ENCODE data around the gene SYT6. TPM values are rescaled to one million over a fixed set of nuclear protein-coding genes. Genes with fewer than 3 reads are reported as not detected.
A peak's percentile ranks its signal among the peaks of the same experiment; 100 is the strongest.

Gene SYT6
- polyA plus RNA-seq, 4 donors, result 0.04 to 0.54 (median 0.18) TPM; not detected in 1

GRCh38 chr1:114181356-114181755 is 27.7 kb upstream of the SYT6 start:
- Histone ChIP-seq H3K4me3 (ENCODE audit: low read depth in 1 of 3, low read length in 3 of 3) (no peak overlapping the region), H3K4me1 (ENCODE audit: control insufficient read depth in 3 of 3, insufficient read depth in 2 of 3, low read depth in 1 of 3, low read length in 2 of 3) (no peaks in the 10 kb centered on the region), H3K27me3 (ENCODE audit: control insufficient read depth in 3 of 3, insufficient read depth in 3 of 3, low read length in 3 of 3) (no peaks in the 10 kb centered on the region), H3K9me3 (ENCODE audit: control insufficient read depth in 2 of 2, insufficient read depth in 1 of 2, low read depth in 1 of 2, low read length in 1 of 2) (no peaks in the 10 kb centered on the region), H3K27ac (ENCODE audit: low read depth in 1 of 3, low read length in 2 of 3) (no peak overlapping the region), H3K36me3 (ENCODE audit: control insufficient read depth in 3 of 3, insufficient read depth in 2 of 3, low read depth in 1 of 3, low read length in 3 of 3) (no peaks in the 10 kb centered on the region)
- no peak for DNase-seq
- 88 to 91% (median 89%) methylated on average over 4 of the region's 4 CpGs for WGBS, 3 donors
- FAIRE-seq, result no peak

GRCh38 chr1:114180742-114181141 is 27.1 kb upstream of the SYT6 start:
- 54 to 80% (median 60%) methylated on average over 5 of the region's 5 CpGs for WGBS, 3 donors
- Histone ChIP-seq H3K36me3 (ENCODE audit: control insufficient read depth in 3 of 3, insufficient read depth in 2 of 3, low read depth in 1 of 3, low read length in 3 of 3) (no peaks in the 10 kb centered on the region), H3K4me3 (ENCODE audit: low read depth in 1 of 3, low read length in 3 of 3) (no peak overlapping the region), H3K9me3 (ENCODE audit: control insufficient read depth in 2 of 2, insufficient read depth in 1 of 2, low read depth in 1 of 2, low read length in 1 of 2) (no peaks in the 10 kb centered on the region), H3K4me1 (ENCODE audit: control insufficient read depth in 3 of 3, insufficient read depth in 2 of 3, low read depth in 1 of 3, low read length in 2 of 3) (no peaks in the 10 kb centered on the region), H3K27ac (ENCODE audit: low read depth in 1 of 3, low read length in 2 of 3) (no peak overlapping the region), H3K27me3 (ENCODE audit: control insufficient read depth in 3 of 3, insufficient read depth in 3 of 3, low read length in 3 of 3) (no peaks in the 10 kb centered on the region)
- FAIRE-seq, result no peak
- DNase-seq, result peak in 1 of 2 donors; percentile 10

- FAIRE-seq (no peak), DNase-seq (no peak)
- 48 to 70% (median 59%) methylated on average over 2 of the region's 2 CpGs for WGBS, 3 donors
- Histone ChIP-seq H3K4me3 (ENCODE audit: low read depth in 1 of 3, low read length in 3 of 3) (no peak overlapping the region), H3K4me1 (ENCODE audit: control insufficient read depth in 3 of 3, insufficient read depth in 2 of 3, low read depth in 1 of 3, low read length in 2 of 3) (no peaks in the 10 kb centered on the region), H3K9me3 (ENCODE audit: control insufficient read depth in 2 of 2, insufficient read depth in 1 of 2, low read depth in 1 of 2, low read length in 1 of 2) (no peaks in the 10 kb centered on the region), H3K36me3 (ENCODE audit: control insufficient read depth in 3 of 3, insufficient read depth in 2 of 3, low read depth in 1 of 3, low read length in 3 of 3) (no peaks in the 10 kb centered on the region), H3K27ac (ENCODE audit: low read depth in 1 of 3, low read length in 2 of 3) (no peak overlapping the region), H3K27me3 (ENCODE audit: control insufficient read depth in 3 of 3, insufficient read depth in 3 of 3, low read length in 3 of 3) (no peaks in the 10 kb centered on the region)
These were observed 25.3 kb upstream of the SYT6 start for GRCh38 chr1:114178936-114179335.

- H3K4me3 ChIP-seq (ENCODE audit: low read depth in 1 of 3, low read length in 3 of 3), result no peak overlapping the region
- no peak for DNase-seq
- no peaks in the 10 kb centered on the region for H3K9me3 ChIP-seq (ENCODE audit: control insufficient read depth in 2 of 2, insufficient read depth in 1 of 2, low read depth in 1 of 2, low read length in 1 of 2)
- FAIRE-seq, result no peak
- no peaks in the 10 kb centered on the region for H3K4me1 ChIP-seq (ENCODE audit: control insufficient read depth in 3 of 3, insufficient read depth in 2 of 3, low read depth in 1 of 3, low read length in 2 of 3)
- H3K27me3 ChIP-seq (ENCODE audit: control insufficient read depth in 3 of 3, insufficient read depth in 3 of 3, low read length in 3 of 3), result peaks cover 0 to 3% (median 0%) of the 10 kb centered on the region in 3 donors
- H3K27ac ChIP-seq (ENCODE audit: low read depth in 1 of 3, low read length in 2 of 3), result no peak overlapping the region
- H3K36me3 ChIP-seq (ENCODE audit: control insufficient read depth in 3 of 3, insufficient read depth in 2 of 3, low read depth in 1 of 3, low read length in 3 of 3), result no peaks in the 10 kb centered on the region
These were observed 23.6 kb upstream of the SYT6 start for GRCh38 chr1:114177282-114177681.

- no peak overlapping the region for H3K27ac ChIP-seq (ENCODE audit: low read depth in 1 of 3, low read length in 2 of 3)
- H3K27me3 ChIP-seq (ENCODE audit: control insufficient read depth in 3 of 3, insufficient read depth in 3 of 3, low read length in 3 of 3), result peaks cover 0 to 5% (median 0%) of the 10 kb centered on the region in 3 donors
- 86 to 91% (median 91%) methylated on average over 2 of the region's 2 CpGs for WGBS, 3 donors
- H3K4me3 ChIP-seq (ENCODE audit: low read depth in 1 of 3, low read length in 3 of 3), result no peak overlapping the region
- DNase-seq, result no peak
- no peak for FAIRE-seq
- H3K9me3 ChIP-seq (ENCODE audit: control insufficient read depth in 2 of 2, insufficient read depth in 1 of 2, low read depth in 1 of 2, low read length in 1 of 2), result no peaks in the 10 kb centered on the region
- no peaks in the 10 kb centered on the region for H3K36me3 ChIP-seq (ENCODE audit: control insufficient read depth in 3 of 3, insufficient read depth in 2 of 3, low read depth in 1 of 3, low read length in 3 of 3)
- H3K4me1 ChIP-seq (ENCODE audit: control insufficient read depth in 3 of 3, insufficient read depth in 2 of 3, low read depth in 1 of 3, low read length in 2 of 3), result no peaks in the 10 kb centered on the region
These were observed 22.7 kb upstream of the SYT6 start for GRCh38 chr1:114176366-114176765.

- 61 to 80% (median 72%) methylated on average over 5 of the region's 5 CpGs for WGBS, 3 donors
- no peaks in the 10 kb centered on the region for H3K36me3 ChIP-seq (ENCODE audit: control insufficient read depth in 3 of 3, insufficient read depth in 2 of 3, low read depth in 1 of 3, low read length in 3 of 3)
- FAIRE-seq, result no peak
These were observed 20.0 kb upstream of the SYT6 start for GRCh38 chr1:114173680-114174079.

DNA sequence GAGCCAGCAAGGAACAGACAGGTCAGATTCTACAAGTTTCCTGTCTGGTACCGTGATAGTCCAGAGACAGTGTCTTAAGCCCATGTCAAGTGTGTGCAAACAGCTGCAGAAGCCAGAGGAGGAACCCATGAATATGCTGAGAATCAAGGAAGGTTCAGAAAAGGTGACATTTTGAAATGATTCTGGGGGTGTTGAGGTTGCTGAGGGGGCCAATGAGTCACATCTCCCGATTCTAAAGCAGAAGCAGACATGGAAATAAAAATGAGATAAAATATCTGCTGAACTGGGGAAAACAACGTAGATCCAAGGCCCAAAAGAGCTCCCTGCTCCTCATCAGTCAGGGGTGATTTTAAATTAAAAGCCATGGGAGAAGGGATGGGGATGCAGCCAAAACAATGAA is 15.8 kb upstream of the SYT6 start:
- Histone ChIP-seq H3K4me3 (ENCODE audit: low read depth in 1 of 3, low read length in 3 of 3) (no peak overlapping the region), H3K27me3 (ENCODE audit: control insufficient read depth in 3 of 3, insufficient read depth in 3 of 3, low read length in 3 of 3) (peaks cover 0 to 5% (median 0%) of the 10 kb centered on the region in 3 donors), H3K4me1 (ENCODE audit: control insufficient read depth in 3 of 3, insufficient read depth in 2 of 3, low read depth in 1 of 3, low read length in 2 of 3) (no peaks in the 10 kb centered on the region), H3K9me3 (ENCODE audit: control insufficient read depth in 2 of 2, insufficient read depth in 1 of 2, low read depth in 1 of 2, low read length in 1 of 2) (no peaks in the 10 kb centered on the region), H3K27ac (ENCODE audit: low read depth in 1 of 3, low read length in 2 of 3) (no peak overlapping the region), H3K36me3 (ENCODE audit: control insufficient read depth in 3 of 3, insufficient read depth in 2 of 3, low read depth in 1 of 3, low read length in 3 of 3) (no peaks in the 10 kb centered on the region)
- 71 to 82% (median 77%) methylated on average over 3 of the region's 3 CpGs for WGBS, 3 donors
- FAIRE-seq, result no peak
- no peak for DNase-seq

More at GRCh38 chr1:114173680-114174079, 20.0 kb upstream of the SYT6 start:
- H3K4me3 ChIP-seq (ENCODE audit: low read depth in 1 of 3, low read length in 3 of 3), result no peak overlapping the region
- H3K4me1 ChIP-seq (ENCODE audit: control insufficient read depth in 3 of 3, insufficient read depth in 2 of 3, low read depth in 1 of 3, low read length in 2 of 3), result no peaks in the 10 kb centered on the region
- H3K9me3 ChIP-seq (ENCODE audit: control insufficient read depth in 2 of 2, insufficient read depth in 1 of 2, low read depth in 1 of 2, low read length in 1 of 2), result no peaks in the 10 kb centered on the region
- DNase-seq, result no peak
- peaks cover 0 to 5% (median 0%) of the 10 kb centered on the region in 3 donors for H3K27me3 ChIP-seq (ENCODE audit: control insufficient read depth in 3 of 3, insufficient read depth in 3 of 3, low read length in 3 of 3)
- no peak overlapping the region for H3K27ac ChIP-seq (ENCODE audit: low read depth in 1 of 3, low read length in 2 of 3)

- no peak for FAIRE-seq
- 72 to 78% (median 73%) methylated on average over 3 of the region's 3 CpGs for WGBS, 3 donors
These were observed 13.6 kb upstream of the SYT6 start for GRCh38 chr1:114167226-114167625.

GRCh38 chr1:114164840-114165543 is 11.3 kb upstream of the SYT6 start:
- H3K4me1 ChIP-seq (ENCODE audit: control insufficient read depth in 3 of 3, insufficient read depth in 2 of 3, low read depth in 1 of 3, low read length in 2 of 3), result no peaks in the 10 kb centered on the region
- FAIRE-seq (no peak), DNase-seq (no peak)
- no peaks in the 10 kb centered on the region for H3K9me3 ChIP-seq (ENCODE audit: control insufficient read depth in 2 of 2, insufficient read depth in 1 of 2, low read depth in 1 of 2, low read length in 1 of 2)
- H3K27ac ChIP-seq (ENCODE audit: low read depth in 1 of 3, low read length in 2 of 3), result no peak overlapping the region
- H3K27me3 ChIP-seq (ENCODE audit: control insufficient read depth in 3 of 3, insufficient read depth in 3 of 3, low read length in 3 of 3), result peaks cover 0 to 6% (median 0%) of the 10 kb centered on the region in 3 donors
- no peaks in the 10 kb centered on the region for H3K36me3 ChIP-seq (ENCODE audit: control insufficient read depth in 3 of 3, insufficient read depth in 2 of 3, low read depth in 1 of 3, low read length in 3 of 3)
- WGBS, 3 donors, result 61 to 80% (median 77%) methylated on average over 3 of the region's 3 CpGs
- no peak overlapping the region for H3K4me3 ChIP-seq (ENCODE audit: low read depth in 1 of 3, low read length in 3 of 3)

More at GRCh38 chr1:114167226-114167625, 13.6 kb upstream of the SYT6 start:
- H3K4me1 ChIP-seq (ENCODE audit: control insufficient read depth in 3 of 3, insufficient read depth in 2 of 3, low read depth in 1 of 3, low read length in 2 of 3), result no peaks in the 10 kb centered on the region
- no peaks in the 10 kb centered on the region for H3K9me3 ChIP-seq (ENCODE audit: control insufficient read depth in 2 of 2, insufficient read depth in 1 of 2, low read depth in 1 of 2, low read length in 1 of 2)
- no peaks in the 10 kb centered on the region for H3K36me3 ChIP-seq (ENCODE audit: control insufficient read depth in 3 of 3, insufficient read depth in 2 of 3, low read depth in 1 of 3, low read length in 3 of 3)
- no peak for DNase-seq
- H3K27me3 ChIP-seq (ENCODE audit: control insufficient read depth in 3 of 3, insufficient read depth in 3 of 3, low read length in 3 of 3), result peaks cover 0 to under 1% (median 0%) of the 10 kb centered on the region in 3 donors
- H3K4me3 ChIP-seq (ENCODE audit: low read depth in 1 of 3, low read length in 3 of 3), result no peak overlapping the region
- H3K27ac ChIP-seq (ENCODE audit: low read depth in 1 of 3, low read length in 2 of 3), result no peak overlapping the region
